HG03575 (cell line): Measurements from ENCODE around the gene UQCC5.

ENCODE experiments used
- ATAC-seq: cut with Tn5 transposase; IDR thresholded peaks from one replicate; pipeline ENCODE4 v1.9.1; 2021; ENCODE audit not compliant: unreplicated experiment, insufficient number of reproducible peaks, low FRiP score; ENCODE audit errors: extremely low read depth

Gene UQCC5

DNA sequence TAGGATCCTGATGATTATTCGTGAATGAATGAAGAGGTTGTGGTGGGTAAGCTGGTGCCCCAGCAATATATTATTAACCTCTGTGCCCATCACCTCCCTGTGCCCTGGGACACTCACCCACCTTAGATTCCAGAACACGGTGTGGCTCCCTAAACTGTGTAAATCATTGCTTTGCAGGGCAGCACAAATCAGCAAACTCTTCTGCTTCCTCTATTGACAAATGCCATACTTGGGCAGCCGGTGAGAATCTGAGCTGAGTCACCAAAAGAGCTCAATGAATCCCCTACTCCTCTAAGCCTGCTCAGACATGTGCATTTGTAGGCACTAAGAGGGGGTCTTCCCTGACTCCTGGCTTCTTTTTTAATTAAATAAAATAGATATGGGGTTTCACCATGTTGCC lies 15.7 kb downstream of the UQCC5 start:
- no peak for ATAC-seq

DNA sequence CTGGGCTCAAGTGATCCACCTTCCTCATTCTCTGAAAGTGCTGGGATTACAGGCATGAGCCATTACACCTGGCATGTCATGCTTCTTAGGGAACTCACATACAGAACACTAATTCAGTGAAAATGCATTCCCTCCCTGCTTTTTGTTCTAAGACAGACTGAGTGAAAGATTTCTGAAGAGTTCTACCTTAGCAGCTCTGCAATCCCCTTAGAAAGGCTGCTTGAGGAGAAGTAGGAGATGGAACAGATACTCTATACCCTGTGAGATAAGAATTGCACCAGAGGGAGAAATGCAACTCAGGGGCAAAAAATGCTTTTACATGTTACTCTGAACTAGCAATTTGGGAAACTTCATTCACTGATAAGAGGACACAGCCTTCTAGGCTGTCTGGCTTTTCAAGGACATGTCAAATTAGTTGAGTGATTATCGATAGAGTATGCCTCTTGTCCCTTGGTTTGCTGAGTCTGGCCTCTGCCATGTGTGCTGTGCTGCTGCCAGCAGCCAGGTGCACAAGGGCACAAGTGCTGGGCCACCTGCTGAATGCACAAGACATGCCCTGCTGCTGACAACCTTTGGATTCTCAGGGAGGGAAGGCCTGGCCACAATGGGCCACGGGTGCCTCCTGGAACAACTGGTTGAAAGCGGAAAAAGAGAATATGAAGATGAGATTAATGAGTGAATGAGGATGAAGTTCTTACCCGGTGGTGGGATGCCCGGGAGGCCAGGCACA lies 17.8 kb downstream of the UQCC5 start:
- ATAC-seq = no peak

DNA sequence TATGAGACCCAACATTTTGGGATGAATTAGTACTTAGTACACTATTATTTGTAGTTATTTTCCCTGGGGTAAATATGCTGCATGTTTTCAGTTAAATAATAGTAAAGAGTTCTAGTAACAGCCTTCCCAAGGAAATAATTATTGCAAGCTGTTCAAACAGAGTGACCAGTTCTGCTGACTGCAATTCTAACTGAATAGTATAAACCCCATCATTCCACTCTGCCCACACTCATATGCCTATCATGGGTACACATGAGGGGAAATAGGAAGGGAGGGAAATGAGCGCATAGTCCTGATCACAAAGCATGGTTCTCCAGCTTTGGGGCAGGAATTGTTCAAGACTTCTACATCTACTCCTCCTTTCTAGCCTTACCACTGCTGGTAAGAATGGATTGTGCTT lies 18.7 kb downstream of the UQCC5 start:
- ATAC-seq = no peak

DNA sequence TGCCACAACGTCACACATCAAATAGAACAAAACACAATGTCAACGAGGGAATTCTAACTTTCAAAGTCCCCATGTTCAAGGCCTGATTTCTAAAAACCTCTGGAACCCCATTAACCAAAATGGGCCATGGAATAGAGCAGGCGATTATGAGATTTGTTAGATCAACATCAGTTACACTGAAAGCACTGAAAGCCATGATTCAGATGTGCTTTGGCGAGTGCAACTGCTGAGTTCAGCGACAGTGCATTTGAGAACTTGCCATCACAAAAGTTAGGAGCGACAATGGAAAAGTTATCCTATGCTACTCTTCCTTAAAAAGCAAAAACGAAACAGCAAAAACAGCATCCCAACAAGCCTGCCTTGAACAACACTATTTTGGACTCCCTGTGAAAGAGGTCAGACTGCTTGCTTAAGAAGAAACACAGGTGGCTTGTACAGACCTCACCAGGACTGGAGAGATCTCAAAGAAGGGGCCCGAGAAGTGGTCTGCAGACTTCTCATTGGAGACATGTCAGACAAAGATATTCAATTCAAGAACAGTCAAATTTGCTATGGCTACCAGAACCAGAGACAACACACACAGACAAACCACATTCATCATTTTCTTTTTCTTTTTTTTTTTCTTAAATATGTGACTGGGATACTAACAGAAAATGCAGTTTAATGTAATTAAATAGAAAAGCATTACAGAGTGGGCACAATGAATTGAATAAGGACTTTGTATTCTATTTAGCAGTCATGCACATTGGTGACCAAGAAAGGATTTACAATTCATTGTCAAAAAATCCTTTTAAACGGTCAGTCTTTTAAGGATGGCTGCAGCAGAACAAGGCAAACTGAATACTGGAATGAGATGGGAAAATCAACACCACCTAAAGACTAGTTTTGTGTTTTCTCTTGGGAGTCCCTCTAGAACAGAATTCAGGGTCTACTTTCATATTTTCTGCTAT lies 20.9 kb downstream of the UQCC5 start:
- no peak for ATAC-seq

DNA sequence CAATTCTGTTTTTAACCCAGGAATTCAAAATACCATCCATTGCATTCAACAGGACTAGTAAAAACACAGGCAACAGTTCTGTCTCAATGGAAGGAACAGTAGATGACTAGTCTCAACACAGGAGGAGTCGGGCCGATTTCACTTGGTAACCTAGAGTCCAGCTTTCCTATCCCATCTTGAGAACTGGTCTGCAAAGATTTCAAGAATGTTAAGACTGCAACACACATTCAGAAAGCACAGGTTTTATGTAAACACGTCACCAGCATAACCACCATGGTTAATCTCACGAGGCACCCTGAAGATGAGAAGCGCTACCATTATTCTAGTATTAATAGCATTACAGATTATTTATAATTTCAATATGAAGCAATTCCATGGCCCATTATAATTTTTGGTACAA lies 22.0 kb downstream of the UQCC5 start:
- no peak for ATAC-seq

DNA sequence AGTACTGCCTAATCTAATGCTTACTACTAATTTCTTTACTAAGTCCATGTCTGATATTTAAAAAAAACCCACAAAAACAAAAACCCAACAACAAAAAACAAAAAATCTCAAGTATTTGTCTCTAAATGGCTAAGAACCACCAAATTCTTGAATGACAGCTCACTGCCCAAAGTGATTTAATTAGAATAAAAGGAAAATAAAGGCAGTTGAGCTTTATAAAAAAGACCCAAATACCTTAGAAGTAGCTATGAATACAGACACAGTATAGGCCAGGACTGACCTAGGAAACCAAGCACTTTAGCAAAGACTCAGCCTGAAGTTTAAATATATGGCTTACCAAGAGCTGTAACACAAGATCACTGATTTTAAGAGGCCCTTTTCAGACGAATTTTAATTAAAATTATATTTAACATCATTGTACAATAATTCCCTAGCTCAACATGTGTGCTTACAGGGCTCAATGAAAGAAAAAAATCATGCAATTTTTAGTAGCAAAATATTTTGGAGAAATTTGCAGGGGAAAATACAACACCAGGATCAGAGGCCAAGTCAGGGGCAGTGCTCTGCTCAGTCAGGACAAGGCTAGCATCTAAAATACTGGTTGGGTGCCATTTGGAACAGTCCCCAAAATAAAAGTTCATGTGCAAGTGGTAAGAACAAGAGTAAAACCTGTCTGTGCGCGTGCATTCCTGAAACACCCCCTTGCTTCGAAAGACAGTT lies 24.8 kb downstream of the UQCC5 start:
- no peak for ATAC-seq

DNA sequence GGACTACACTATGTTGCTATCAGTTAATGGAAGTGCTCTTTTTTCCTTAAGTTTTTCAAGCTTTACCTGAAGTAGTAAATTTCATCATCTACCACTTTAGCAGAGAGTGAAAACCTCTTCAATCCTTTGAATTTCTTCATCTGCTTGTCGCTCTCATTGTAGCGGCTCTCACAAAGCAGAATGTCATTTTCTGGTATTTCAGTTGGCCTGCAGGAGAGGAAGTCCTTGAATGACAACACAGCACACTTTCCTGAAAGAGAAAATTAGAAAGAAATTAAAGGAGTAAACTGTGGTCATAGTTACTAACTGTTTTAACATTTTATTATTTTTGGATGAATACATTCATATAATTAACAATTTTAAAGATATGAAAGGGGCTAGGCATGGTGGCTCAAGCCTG lies 27.6 kb downstream of the UQCC5 start:
- ATAC-seq = no peak

DNA sequence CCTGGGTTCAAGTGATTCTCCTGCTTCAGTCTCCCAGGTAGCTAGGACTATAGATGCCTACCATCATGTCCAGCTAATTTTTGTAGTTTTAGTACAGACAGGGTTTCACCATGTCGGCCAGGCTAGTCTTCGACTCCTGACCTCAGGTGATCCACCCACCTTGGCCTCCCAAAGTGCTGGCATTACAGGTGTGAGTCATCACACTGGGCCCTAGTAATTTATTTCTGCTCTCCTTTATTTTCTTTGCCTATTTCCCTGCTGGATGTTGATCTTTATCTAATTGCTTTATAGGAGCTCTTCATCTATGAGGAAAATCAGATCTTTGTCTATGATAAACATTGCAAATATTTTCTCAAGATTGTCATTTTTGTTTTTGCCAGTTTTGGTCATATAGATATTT lies 31.7 kb downstream of the UQCC5 start:
- ATAC-seq = no peak

DNA sequence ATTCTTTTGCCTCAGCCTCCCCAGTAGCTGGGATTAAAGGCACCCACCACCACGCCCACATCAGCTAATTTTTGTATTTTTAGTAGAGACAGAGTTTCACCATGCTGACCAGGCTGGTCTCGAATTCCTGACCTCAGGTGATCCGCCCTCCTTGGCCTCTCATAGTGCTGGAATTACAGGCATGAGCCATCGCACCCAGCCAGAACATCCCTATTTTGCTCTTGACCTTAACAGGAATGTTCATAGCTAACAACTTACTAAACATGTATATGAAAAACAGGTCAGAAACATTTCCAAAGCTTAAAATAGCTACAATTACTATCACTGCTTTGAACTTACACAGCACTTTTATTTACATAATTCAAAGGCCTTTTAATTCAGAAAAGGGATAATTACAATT lies 33.7 kb downstream of the UQCC5 start:
- ATAC-seq = no peak

DNA sequence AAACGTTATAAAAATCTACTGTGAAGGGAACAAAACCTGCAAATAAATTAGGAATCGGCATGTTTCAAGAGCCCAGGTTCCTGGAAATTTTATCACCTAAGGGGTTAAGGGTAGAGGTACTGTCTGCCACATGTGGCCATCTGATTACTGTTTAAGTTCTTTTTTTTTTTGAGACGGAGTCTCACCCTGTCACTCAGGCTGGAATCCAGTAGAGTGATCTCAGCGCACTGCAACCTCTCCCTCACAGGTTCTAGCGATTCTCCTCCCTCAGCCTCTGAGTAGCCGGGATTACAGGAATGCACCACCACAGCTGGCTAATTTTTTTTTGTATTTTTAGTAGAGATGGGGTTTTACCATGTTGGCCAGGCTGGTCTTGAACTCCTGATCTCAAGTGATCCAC lies 35.8 kb downstream of the UQCC5 start:
- no peak for ATAC-seq

DNA sequence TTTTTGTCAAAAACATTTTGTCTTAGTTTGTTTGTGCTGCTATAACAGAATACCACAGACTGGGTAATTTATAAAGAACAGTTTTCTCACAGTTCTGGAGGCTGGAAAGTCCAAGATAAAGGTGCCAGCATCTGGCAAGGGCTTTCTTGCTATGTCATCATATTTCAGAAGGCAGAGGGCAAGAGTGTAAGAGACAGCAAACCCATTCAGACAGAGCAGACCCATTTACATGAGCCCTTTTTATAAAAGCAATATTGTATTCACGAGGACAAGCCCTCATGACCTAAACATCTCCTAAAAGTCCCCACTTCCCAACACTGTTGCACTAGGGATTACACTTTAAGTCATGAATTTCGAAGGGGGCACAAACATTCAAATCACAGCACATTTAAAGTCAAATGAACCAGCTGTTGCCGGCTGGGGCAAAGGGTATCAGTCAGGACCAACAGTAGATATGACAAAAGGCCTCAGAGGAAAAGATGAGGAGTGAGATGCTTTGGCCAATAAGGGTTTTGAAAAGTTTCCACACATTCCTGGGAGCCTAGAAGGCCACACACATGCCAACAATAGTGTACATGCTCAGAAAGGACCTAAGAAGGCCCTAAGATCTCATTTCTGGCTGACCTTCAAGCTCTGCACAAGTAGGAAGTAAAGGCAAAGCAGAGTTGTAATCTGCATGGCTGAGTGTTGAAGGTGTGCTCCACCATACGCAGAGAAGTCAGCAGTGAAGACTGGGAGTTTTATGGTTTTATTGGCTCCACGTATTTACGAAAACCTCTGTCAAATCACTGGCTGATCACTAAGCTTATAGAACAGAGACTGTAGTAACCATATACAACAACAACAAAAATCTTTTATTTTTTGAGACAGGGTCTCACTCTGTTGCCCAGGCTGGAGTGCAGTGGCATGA lies 37.9 kb downstream of the UQCC5 start:
- no peak for ATAC-seq
